IMR-90 (cell line): ENCODE data around the gene NCS1. TPM values are rescaled to one million over a fixed set of nuclear protein-coding genes. Genes with fewer than 3 reads are reported as not detected.

Experiments used
- ATAC-seq: fragments of 200-7000 bp; cut with Tn5 transposase; 2 replicates; pipeline ENCODE4 v1.9.1; 2020; ENCODE audit warnings: low read depth, mild to moderate bottlenecking, moderate library complexity
- BruUV-seq: library from RNA; stranded (reverse); fragments of 400-500 nt; replicated peaks from 2 replicates; lab custom pipeline; 2021; lab: Mats Ljungman, UMichigan
- CTCF ChIA-PET: fragments of 300-600 bp; formaldehyde crosslinking; extraction: SDS; loops from one replicate; lab custom pipeline; 2021; ENCODE audit warnings: antibody characterized with exemption; lab: Yijun Ruan, JAX
- POLR2A ChIA-PET: fragments of 300-600 bp; sonication (Branson Sonifier 250); formaldehyde crosslinking; loops from one replicate; lab custom pipeline; 2022; ENCODE audit warnings: antibody characterized with exemption; ENCODE audit not compliant: unreplicated experiment; lab: Charles Lee
- DNase-seq: peaks from one replicate; pipeline ENCODE4 v3.0.0; 2013
- H2AFZ ChIP-seq: replicated peaks from 2 replicates; pipeline ENCODE3; 2013; ENCODE audit warnings: low read length, mild to moderate bottlenecking; ENCODE audit not compliant: poor library complexity
- H2AK5ac ChIP-seq: 2 replicates; pipeline ENCODE4 v1.6.1; 2013; ENCODE audit warnings: low read depth, low read length, inconsistent platforms
- H2AK9ac ChIP-seq: replicated peaks from 2 replicates; pipeline ENCODE3; 2013; ENCODE audit warnings: mild to moderate bottlenecking, low read depth, low read length, moderate library complexity; ENCODE audit not compliant: poor library complexity
- H2BK120ac ChIP-seq: 2 replicates; pipeline ENCODE4 v1.6.1; 2013; ENCODE audit warnings: low read depth, low read length, inconsistent platforms
- H2BK15ac ChIP-seq: 3 replicates; pipeline ENCODE4 v1.6.1; 2013; ENCODE audit warnings: low read depth, low read length, inconsistent platforms
- H2BK20ac ChIP-seq: 2 replicates; pipeline ENCODE4 v1.6.1; 2013; ENCODE audit warnings: low read depth, mild to moderate bottlenecking, inconsistent platforms, low read length, moderate library complexity
- H2BK5ac ChIP-seq: 2 replicates; pipeline ENCODE4 v1.6.1; 2013; ENCODE audit warnings: mild to moderate bottlenecking, low read depth, low read length, inconsistent platforms; ENCODE audit not compliant: poor library complexity, severe bottlenecking
- H3K14ac ChIP-seq: replicated peaks from 2 replicates; pipeline ENCODE4 v1.6.1; 2013; ENCODE audit warnings: low read depth, low read length, inconsistent platforms
- H3K18ac ChIP-seq: 2 replicates; pipeline ENCODE4 v1.6.1; 2013; ENCODE audit warnings: low read depth, low read length, control low read depth
- H3K23ac ChIP-seq: 2 replicates; pipeline ENCODE4 v1.6.1; 2013; ENCODE audit warnings: low read depth, low read length, inconsistent platforms
- H3K27ac ChIP-seq: 2 replicates; pipeline ENCODE4 v1.5.1; 2013; ENCODE audit warnings: mild to moderate bottlenecking, control low read depth, low read length; ENCODE audit not compliant: insufficient read depth
- H3K27me3 ChIP-seq: 2 replicates; pipeline ENCODE4 v1.6.1; 2013; ENCODE audit warnings: low read length; ENCODE audit not compliant: control insufficient read depth, insufficient read depth
- H3K36me3 ChIP-seq: 2 replicates; pipeline ENCODE4 v1.6.1; 2013; ENCODE audit warnings: low read length, mixed read lengths; ENCODE audit not compliant: control insufficient read depth, insufficient read depth
- H3K4ac ChIP-seq: 2 replicates; pipeline ENCODE4 v1.6.1; 2013; ENCODE audit warnings: low read depth, low read length, inconsistent platforms
- H3K4me1 ChIP-seq: 2 replicates; pipeline ENCODE4 v1.6.1; 2013; ENCODE audit warnings: low read length, mixed read lengths; ENCODE audit not compliant: control insufficient read depth, insufficient read depth
- H3K4me2 ChIP-seq: 2 replicates; pipeline ENCODE4 v1.6.1; 2013; ENCODE audit warnings: low read depth, mild to moderate bottlenecking, control low read depth, low read length, moderate library complexity
- H3K4me3 ChIP-seq: 2 replicates; pipeline ENCODE4 v1.5.1; 2013; ENCODE audit warnings: low read depth, mild to moderate bottlenecking, control low read depth, low read length, moderate library complexity; ENCODE audit not compliant: insufficient read depth
- H3K56ac ChIP-seq: 2 replicates; pipeline ENCODE4 v1.6.1; 2013; ENCODE audit warnings: low read length, inconsistent platforms; ENCODE audit not compliant: insufficient read depth; ENCODE audit errors: extremely low read depth
- H3K79me1 ChIP-seq, 2 experiments: 2 replicates each; pipeline ENCODE4 v1.6.1; 2013; ENCODE audit warnings: low read length in 2 of 2, inconsistent platforms in 1 of 2, low read depth in 1 of 2
- H3K9ac ChIP-seq: 2 replicates; pipeline ENCODE4 v1.6.1; 2013; ENCODE audit warnings: low read depth, low read length, control low read depth
- H3K9me1 ChIP-seq: 2 replicates; pipeline ENCODE4 v1.6.1; 2013; ENCODE audit warnings: low read length, inconsistent platforms; ENCODE audit not compliant: insufficient read depth
- H3K9me3 ChIP-seq: 2 replicates; pipeline ENCODE4 v1.6.1; 2013; ENCODE audit warnings: low read length; ENCODE audit not compliant: control insufficient read depth, insufficient read depth
- H4K20me1 ChIP-seq: 2 replicates; pipeline ENCODE4 v1.6.1; 2013; ENCODE audit warnings: low read length, inconsistent platforms; ENCODE audit not compliant: insufficient read depth
- H4K5ac ChIP-seq: 2 replicates; pipeline ENCODE4 v1.6.1; 2013; ENCODE audit warnings: mild to moderate bottlenecking, low read depth, low read length, control low read depth
- H4K8ac ChIP-seq, 2 experiments: 2 replicates each; pipeline ENCODE4 v1.6.1; 2013; ENCODE audit warnings: low read depth in 2 of 2, low read length in 2 of 2, control low read depth in 1 of 2, inconsistent platforms in 1 of 2
- H4K91ac ChIP-seq: 2 replicates; pipeline ENCODE4 v1.6.1; 2013; ENCODE audit warnings: low read depth, low read length, inconsistent platforms; ENCODE audit not compliant: insufficient read depth
- BHLHE40 ChIP-seq: fragments of 150-350 bp; IDR thresholded peaks from 2 replicates; pipeline ENCODE4 v1.6.1; 2016; ENCODE audit warnings: mild to moderate bottlenecking, low read depth, low read length
- CEBPB ChIP-seq: IDR thresholded peaks from 2 replicates; pipeline ENCODE4 v1.6.1; 2012; ENCODE audit warnings: low read depth, low read length, improper control_type of control experiment
- CHD1 ChIP-seq: IDR thresholded peaks from 2 replicates; pipeline ENCODE4 v1.6.1; 2012; ENCODE audit warnings: low read depth, low read length, improper control_type of control experiment
- CTCF ChIP-seq: conservative IDR thresholded peaks from 2 replicates; pipeline ENCODE4 v1.5.1; 2012; ENCODE audit warnings: mild to moderate bottlenecking, low read depth, low read length, improper control_type of control experiment
- ELK1 ChIP-seq: fragments of 150-350 bp; IDR thresholded peaks from 2 replicates; pipeline ENCODE4 v1.6.1; 2016; ENCODE audit warnings: low read depth, mild to moderate bottlenecking, low read length, moderate library complexity, borderline replicate concordance
- FOS ChIP-seq: fragments of 150-350 bp; IDR thresholded peaks from 2 replicates; pipeline ENCODE4 v1.6.1; 2016; ENCODE audit warnings: low read depth, low read length
- MAFK ChIP-seq: IDR thresholded peaks from 2 replicates; pipeline ENCODE4 v1.6.1; 2012; ENCODE audit warnings: low read depth, low read length, improper control_type of control experiment
- POLR2A ChIP-seq: IDR thresholded peaks from 2 replicates; pipeline ENCODE4 v1.6.1; 2012; ENCODE audit warnings: mild to moderate bottlenecking, low read depth, low read length
- RAD21 ChIP-seq: IDR thresholded peaks from 2 replicates; pipeline ENCODE4 v1.6.1; 2012; ENCODE audit warnings: low read length, improper control_type of control experiment
- RCOR1 ChIP-seq: IDR thresholded peaks from 2 replicates; pipeline ENCODE4 v1.6.1; 2012; ENCODE audit warnings: mild to moderate bottlenecking, low read length, improper control_type of control experiment; ENCODE audit not compliant: insufficient replicate concordance
- RFX5 ChIP-seq: IDR thresholded peaks from 2 replicates; pipeline ENCODE4 v1.8.0; 2012; ENCODE audit warnings: low read depth, mild to moderate bottlenecking, low read length, moderate library complexity
- SMC3 ChIP-seq: fragments of 150-350 bp; IDR thresholded peaks from 2 replicates; pipeline ENCODE4 v1.6.1; 2016; ENCODE audit warnings: low read depth, mild to moderate bottlenecking, antibody characterized with exemption, low read length, moderate library complexity
- USF2 ChIP-seq: fragments of 150-350 bp; IDR thresholded peaks from 2 replicates; pipeline ENCODE4 v1.6.1; 2017; ENCODE audit warnings: mild to moderate bottlenecking, antibody characterized with exemption, low read length, low read depth
- WGBS, 2 experiments: methylation state at CpG; one replicate each; pipeline versions ENCODE4 v1.1.5 to v1.1.7; 2013; ENCODE audit warnings: missing lambda C conversion rate in 2 of 2; ENCODE audit not compliant: insufficient read length in 1 of 2; ENCODE audit errors: extremely low coverage in 2 of 2; 5-methylcytosine and 5-hydroxymethylcytosine counted together
- dilution Hi-C: fragments of 300-500 bp; cut with HindIII; formaldehyde crosslinking; loops from one replicate; pipeline ENCODE4 v1.14.3; 2018; ENCODE audit warnings: low sequenced_read_pairs; ENCODE audit not compliant: unreplicated experiment
- in situ Hi-C: fragments of 300-500 bp; cut with MboI; formaldehyde crosslinking; loops from 3 replicates; pipeline ENCODE4 v1.14.3; 2019; ENCODE audit warnings: low sequenced_read_pairs, inconsistent platforms, mixed read lengths
- intact Hi-C: fragments of 100-400 bp; cut with micrococcal nuclease; formaldehyde crosslinking; loops from 2 replicates; pipeline ENCODE4 v1.10.0; 2022
- polyA plus RNA-seq, 3 experiments: library from polyadenylated mRNA; depleted of rRNA; stranded (reverse); fragments of >200 nt; gene quantifications; 2 replicates each; pipeline ENCODE4 v1.2.3, GENCODE V29; 2012; ENCODE audit warnings: low replicate concordance in 1 of 3
- total RNA-seq: library from RNA; depleted of rRNA; stranded (reverse); fragments of >200 nt; gene quantifications from 2 replicates; pipeline ENCODE4 v1.2.3, GENCODE V29; 2012

The NCS1 gene
- total and polyA plus RNA-seq, 2 of the 4 experiments (the other 2 are of a cell fraction) = 41.0 to 60.5 TPM

- Histone ChIP-seq H2BK20ac (no peak overlapping the region), H2AK9ac (no peak overlapping the region), H4K5ac (no peak overlapping the region), H4K91ac (no peak overlapping the region), H2BK120ac (no peak overlapping the region), H3K4me3 (no peak overlapping the region), H3K36me3 (no peaks in the 10 kb centered on the region), H3K4me1 (no peaks in the 10 kb centered on the region), H3K23ac (no peak overlapping the region), H4K8ac (no peak overlapping the region), H2AK5ac (no peak overlapping the region), H4K20me1 (no peaks in the 10 kb centered on the region), H3K4ac (no peak overlapping the region), H2BK5ac (no peak overlapping the region), H2AFZ (no peak overlapping the region), H3K56ac (no peak overlapping the region), H3K9me3 (no peaks in the 10 kb centered on the region), H3K79me1 (no peaks in the 10 kb centered on the region), H3K14ac (no peak overlapping the region), H2BK15ac (no peak overlapping the region), H3K4me2 (no peak overlapping the region), H3K18ac (no peak overlapping the region), H3K27me3 (no peaks in the 10 kb centered on the region; the same call in none of the 2 replicates), H3K9ac (no peak overlapping the region), H3K9me1 (peaks cover 8% of the 10 kb centered on the region), H3K27ac (no peak overlapping the region)
- dilution Hi-C loops (loop anchor here (25.0 kb wide), 1 partner anchor 133 kb away; no protein-coding TSS in a partner anchor), in situ Hi-C loops (loop anchor here (25.0 kb wide), 1 partner anchor 133 kb away; no protein-coding TSS in a partner anchor), intact Hi-C loops (loop anchor here (10.0 kb wide), 1 partner anchor 439 kb away; no protein-coding TSS in a partner anchor)
- ATAC-seq (no peak), DNase-seq (no peak)
- ChIA-PET POLR2A (no interaction called here), CTCF (no interaction called here)
- TF ChIP-seq FOS = no peak
- no peak for TF ChIP-seq MAFK
- no peak for TF ChIP-seq BHLHE40
- TF ChIP-seq RAD21 = no peak
- TF ChIP-seq CHD1 = no peak
- no peak for TF ChIP-seq USF2
- no peak for TF ChIP-seq POLR2A
- no peak for TF ChIP-seq RCOR1
- TF ChIP-seq ELK1 = no peak
- TF ChIP-seq RFX5 = no peak
- TF ChIP-seq CTCF = no peak
- no peak for TF ChIP-seq CEBPB
- no peak for TF ChIP-seq SMC3
- BruUV-seq = no TSS peak
- 100% methylated on average over 1 of the region's 11 CpGs; no CpG with 5 or more reads in 1 of the 2 experiments for WGBS, 2 experiments
Observed at GRCh38 chr9:130245474-130245873, 73.3 kb downstream of the NCS1 start.
